ENCODE results near the gene SEPTIN1. TPM values are rescaled to one million over a fixed set of nuclear protein-coding genes. Genes with fewer than 3 reads are reported as not detected.
A peak's percentile ranks its signal among the peaks of the same experiment; 100 is the strongest.
"Not testable (repeated sequence)": the region's sequence is repeated elsewhere in the genome, so short reads cannot be mapped to it uniquely, and the experiment has no call there.

Gene SEPTIN1
- total RNA-seq, 1 donor from 2014 or later: not detected

- DNase-seq: no peak
These were observed 17.2 kb upstream of the SEPTIN1 start for GRCh38 chr16:30399435-30400186.

GRCh38 chr16:30398661-30399434 is 16.5 kb upstream of the SEPTIN1 start:
- no peak for DNase-seq

GRCh38 chr16:30397776-30398660 is 15.7 kb upstream of the SEPTIN1 start:
- DNase-seq: no peak

- DNase-seq: no peak
These were observed 14.7 kb upstream of the SEPTIN1 start for GRCh38 chr16:30397056-30397455.

- not testable (repeated sequence) for DNase-seq
These were observed 14.3 kb upstream of the SEPTIN1 start for GRCh38 chr16:30396627-30397026.

GRCh38 chr16:30395992-30396585 is 13.7 kb upstream of the SEPTIN1 start:
- no peak for DNase-seq

GRCh38 chr16:30395155-30395991 is 13.0 kb upstream of the SEPTIN1 start, which contains the start of gene ZNF48:
Gene ZNF48, plus strand, starts transcription at chr16:30395420. Its CDS starts 375 bp downstream, at chr16:30395795.
- peak; percentile 95 for DNase-seq

- peak; percentile 48 for DNase-seq
These were observed 12.3 kb upstream of the SEPTIN1 start for GRCh38 chr16:30394592-30395154.

- DNase-seq: no peak
These were observed 1.2 kb upstream of the SEPTIN1 start for GRCh38 chr16:30383521-30383920.

GRCh38 chr16:30381291-30382041 is 895 bp downstream of the SEPTIN1 start:
- DNase-seq: no peak

- DNase-seq: no peak
These were observed 1.6 kb downstream of the SEPTIN1 start for GRCh38 chr16:30380803-30381208.

- DNase-seq: no peak
These were observed 2.1 kb downstream of the SEPTIN1 start for GRCh38 chr16:30380072-30380802.

- no peak for DNase-seq
These were observed 3.1 kb downstream of the SEPTIN1 start for GRCh38 chr16:30379158-30379783.

GRCh38 chr16:30378236-30379157 is 3.9 kb downstream of the SEPTIN1 start:
- peak; percentile 99 for DNase-seq

- peak; percentile 96 for DNase-seq
These were observed 4.5 kb downstream of the SEPTIN1 start for GRCh38 chr16:30377812-30378235.

GRCh38 chr16:30377050-30377811 is 5.1 kb downstream of the SEPTIN1 start:
- no peak for DNase-seq

- no peak for DNase-seq
These were observed 5.9 kb downstream of the SEPTIN1 start for GRCh38 chr16:30376461-30376902.
